Keratinocyte (primary cell): Measurements from ENCODE around the gene CHPF.

ENCODE experiments used
- EZH2 ChIP-seq: IDR thresholded peaks from one replicate; pipeline ENCODE4 v1.6.1; 2012; ENCODE audit warnings: inconsistent platforms, mild to moderate bottlenecking, low read length, moderate library complexity
- TF ChIP-seq, protein P1 (sequence below), 3 experiments: IDR thresholded peaks in 1 of 3; conservative IDR thresholded peaks in 1 of 3; optimal IDR thresholded peaks in 1 of 3; 2 replicates in 2 of 3; 3 replicates in 1 of 3; pipeline versions ENCODE3 to v1.5.1; 2011; ENCODE audit warnings: low read length in 3 of 3, mild to moderate bottlenecking in 3 of 3, moderate library complexity in 2 of 3, control low read depth in 1 of 3, inconsistent platforms in 1 of 3; ENCODE audit not compliant: insufficient read depth in 2 of 3; ENCODE audit errors: extremely low read depth in 1 of 3

DNA sequence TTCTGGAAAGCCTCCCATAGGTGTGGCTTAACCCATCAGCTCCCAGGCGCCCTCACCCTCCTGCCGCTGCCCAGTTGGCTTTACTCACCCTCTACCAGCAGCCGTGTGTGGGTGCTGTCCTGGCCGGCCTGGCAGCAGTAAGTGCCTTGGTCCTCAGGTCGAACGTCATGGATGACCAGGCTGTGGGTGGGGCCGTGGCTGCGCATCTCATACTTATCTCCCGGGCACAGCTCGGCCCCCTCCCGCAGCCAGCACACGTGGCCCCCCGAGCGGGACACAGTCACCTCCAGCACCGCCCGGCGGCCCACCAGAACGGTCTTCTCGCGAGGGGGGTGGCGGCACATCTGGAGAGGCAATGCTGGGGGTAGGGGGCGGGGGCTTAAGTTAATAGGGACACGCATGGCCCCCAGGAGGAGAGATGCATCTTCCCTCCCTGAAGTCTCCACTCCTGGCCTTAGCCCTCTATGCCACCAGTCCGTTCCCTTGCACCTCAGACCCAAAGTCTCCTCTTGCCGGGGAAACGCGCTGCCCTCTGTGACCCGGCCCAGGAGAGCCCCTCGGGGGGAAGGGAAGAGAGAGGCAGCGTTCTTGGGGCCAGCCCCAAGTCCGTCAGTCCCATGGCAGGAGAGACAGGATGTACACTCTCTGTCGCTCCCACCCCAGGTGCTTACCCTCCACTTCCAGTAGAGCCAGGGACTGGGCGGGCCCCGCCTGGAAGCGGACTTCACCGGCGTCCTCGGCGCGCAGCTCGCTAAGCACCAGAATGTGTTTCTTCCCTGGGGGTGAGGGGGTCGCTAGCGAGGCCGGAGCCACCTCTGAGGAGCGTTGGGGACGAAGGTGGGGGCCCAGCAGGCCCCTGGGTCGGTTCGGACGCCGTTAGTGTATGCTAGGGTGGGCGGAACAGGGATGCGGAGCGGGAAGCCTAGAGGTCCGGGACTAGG is 8.1 kb upstream of the CHPF start:
- TF ChIP-seq, protein P1, sequence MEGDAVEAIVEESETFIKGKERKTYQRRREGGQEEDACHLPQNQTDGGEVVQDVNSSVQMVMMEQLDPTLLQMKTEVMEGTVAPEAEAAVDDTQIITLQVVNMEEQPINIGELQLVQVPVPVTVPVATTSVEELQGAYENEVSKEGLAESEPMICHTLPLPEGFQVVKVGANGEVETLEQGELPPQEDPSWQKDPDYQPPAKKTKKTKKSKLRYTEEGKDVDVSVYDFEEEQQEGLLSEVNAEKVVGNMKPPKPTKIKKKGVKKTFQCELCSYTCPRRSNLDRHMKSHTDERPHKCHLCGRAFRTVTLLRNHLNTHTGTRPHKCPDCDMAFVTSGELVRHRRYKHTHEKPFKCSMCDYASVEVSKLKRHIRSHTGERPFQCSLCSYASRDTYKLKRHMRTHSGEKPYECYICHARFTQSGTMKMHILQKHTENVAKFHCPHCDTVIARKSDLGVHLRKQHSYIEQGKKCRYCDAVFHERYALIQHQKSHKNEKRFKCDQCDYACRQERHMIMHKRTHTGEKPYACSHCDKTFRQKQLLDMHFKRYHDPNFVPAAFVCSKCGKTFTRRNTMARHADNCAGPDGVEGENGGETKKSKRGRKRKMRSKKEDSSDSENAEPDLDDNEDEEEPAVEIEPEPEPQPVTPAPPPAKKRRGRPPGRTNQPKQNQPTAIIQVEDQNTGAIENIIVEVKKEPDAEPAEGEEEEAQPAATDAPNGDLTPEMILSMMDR (optimal IDR thresholded peaks at IDR 0.05 in 1 of 3, IDR thresholded peaks at IDR 0.05 in 1 of 3, conservative IDR thresholded peaks at IDR 0.05 in 1 of 3; ENCODE audit: extremely low read depth in 1 of 3, insufficient read depth in 2 of 3, low read length in 3 of 3): no peak
- no peak for TF ChIP-seq EZH2
